Tibial nerve (tissue), 4 donors: ENCODE data around the gene KIAA1191. TPM values are rescaled to one million over a fixed set of nuclear protein-coding genes. Genes with fewer than 3 reads are reported as not detected.

Source experiments
- DNase-seq, 2 donors: peaks; one replicate each; pipeline ENCODE4 v3.0.0-alpha.2; 2019; ENCODE audit warnings: low spot score in 2 of 2
- H3K27ac ChIP-seq, 4 donors: fragments of 200-600 bp; sonication (generic) in 3 of 4; one replicate each; pipeline ENCODE4 v1.5.1; 2017 to 2019; ENCODE audit warnings: mild to moderate bottlenecking in 1 of 4
- H3K27me3 ChIP-seq, 2 donors: fragments of 200-600 bp; sonication (generic) in 1 of 2; one replicate each; pipeline versions ENCODE4 v1.5.1 to v1.6.0; 2017 to 2019
- H3K36me3 ChIP-seq, 3 donors: fragments of 200-600 bp; sonication (generic); one replicate each; pipeline ENCODE4 v1.5.1; 2018 to 2019
- H3K4me1 ChIP-seq, 4 donors: fragments of 200-600 bp; sonication (generic) in 3 of 4; one replicate each; pipeline ENCODE4 v1.5.1; 2017 to 2019
- H3K4me3 ChIP-seq, 4 donors: fragments of 200-600 bp; sonication (generic) in 3 of 4; one replicate each; pipeline ENCODE4 v1.5.1; 2017 to 2019; ENCODE audit warnings: mild to moderate bottlenecking in 1 of 4, moderate library complexity in 1 of 4
- H3K9me3 ChIP-seq, 4 donors: fragments of 200-600 bp; sonication (generic) in 3 of 4; one replicate each; pipeline ENCODE4 v1.5.1; 2017 to 2019
- CTCF ChIP-seq, 5 experiments: fragments of 200-600 bp in 3 of 5; fragments of 450-650 bp in 2 of 5; sonication (generic) in 3 of 5; IDR thresholded peaks; one replicate each; pipeline ENCODE4 v1.5.1; 2016 to 2019; ENCODE audit warnings: antibody characterized with exemption in 5 of 5, mild to moderate bottlenecking in 3 of 5, moderate library complexity in 2 of 5
- EP300 ChIP-seq, 2 donors: sonication (generic); formaldehyde crosslinking; IDR thresholded peaks; one replicate each; pipeline ENCODE4 v1.6.1; 2017; ENCODE audit warnings: antibody characterized with exemption in 2 of 2, mild to moderate bottlenecking in 1 of 2
- POLR2A ChIP-seq, 2 donors: fragments of 450-650 bp; IDR thresholded peaks; one replicate each; pipeline ENCODE4 v1.6.1; 2017; ENCODE audit warnings: antibody characterized with exemption in 2 of 2, mild to moderate bottlenecking in 2 of 2, moderate library complexity in 2 of 2
- WGBS, 2 donors: methylation state at CpG; one replicate each; pipeline ENCODE4 v1.1.5; 2018; 5-methylcytosine and 5-hydroxymethylcytosine counted together
- total RNA-seq, 4 donors: library from RNA; depleted of rRNA; stranded (reverse); fragments of >200 nt; gene quantifications; one replicate each; pipeline ENCODE4 v1.1.0, GENCODE V29; 2016

KIAA1191 gene
- total RNA-seq, 4 donors from 2014 or later, result 77.9 to 91.3 (median 90.0) TPM

- H3K4me3 ChIP-seq, result peak within 1 kb of the TSS; percentile 73 to 92 (median 76)
- peak within 1 kb of the TSS; percentile 71 to 98 (median 96) for H3K27ac ChIP-seq
- peak; percentile 99 to 100 for DNase-seq
- TF ChIP-seq EP300 (IDR thresholded peaks at IDR 0.05) (peak; percentile 65 to 94), POLR2A (IDR thresholded peaks at IDR 0.05) (peak; percentile 22 to 47), CTCF (IDR thresholded peaks at IDR 0.05) (peak in 2 of 5 experiments; percentile 59 to 67)
- peaks cover 0 to 35% (median 15%) of the 10 kb centered on the region in 4 donors for H3K4me1 ChIP-seq
- no peaks in the 10 kb centered on the region for H3K27me3 ChIP-seq
- no peaks in the 10 kb centered on the region for H3K9me3 ChIP-seq
- H3K36me3 ChIP-seq, result peaks cover 0 to 66% (median 12%) of the 10 kb centered on the region in 3 donors
- 1% methylated on average over 34 to 43 of the region's 47 CpGs for WGBS, 2 donors
Measured at GRCh38 chr5:176388444-176389134, 27.0 kb upstream of the KIAA1191 start, which contains the start of the genes HIGD2A and NOP16. Gene HIGD2A, plus strand, starts transcription at chr5:176388751. Its CDS starts 69 bp downstream, at chr5:176388820. Gene NOP16, minus strand, starts transcription at chr5:176388598. Its CDS starts 59 bp downstream, at chr5:176388539.

GRCh38 chr5:176388003-176388443, 26.5 kb upstream of the KIAA1191 start:
- Histone ChIP-seq H3K27me3 (no peaks in the 10 kb centered on the region), H3K36me3 (peaks cover 0 to 66% (median 18%) of the 10 kb centered on the region in 3 donors), H3K4me1 (peaks cover 0 to 35% (median 15%) of the 10 kb centered on the region in 4 donors), H3K9me3 (no peaks in the 10 kb centered on the region), H3K4me3 (peak overlapping the region; percentile 73 to 92 (median 76)), H3K27ac (peak overlapping the region in 3 of 4 donors; percentile 71 to 97 (median 95))
- TF ChIP-seq EP300 (IDR thresholded peaks at IDR 0.05) (no peak), POLR2A (IDR thresholded peaks at IDR 0.05) (no peak), CTCF (IDR thresholded peaks at IDR 0.05) (no peak)
- WGBS, 2 donors, result 0 to 1% methylated on average over 22 to 28 of the region's 29 CpGs
- no peak for DNase-seq

GRCh38 chr5:176387384-176387925, 25.9 kb upstream of the KIAA1191 start:
- TF ChIP-seq POLR2A (IDR thresholded peaks at IDR 0.05), result no peak
- no peak for TF ChIP-seq EP300 (IDR thresholded peaks at IDR 0.05)
- no peak for TF ChIP-seq CTCF (IDR thresholded peaks at IDR 0.05)
- Histone ChIP-seq H3K27ac (peak overlapping the region in 1 of 4 donors; percentile 95), H3K36me3 (peaks cover 0 to 66% (median 18%) of the 10 kb centered on the region in 3 donors), H3K27me3 (no peaks in the 10 kb centered on the region), H3K4me3 (peak overlapping the region; percentile 73 to 92 (median 76)), H3K9me3 (no peaks in the 10 kb centered on the region), H3K4me1 (peaks cover 0 to 35% (median 15%) of the 10 kb centered on the region in 4 donors)
- DNase-seq, result no peak
- WGBS, 2 donors, result 32 to 34% methylated on average over 8 of the region's 8 CpGs

- no peaks in the 10 kb centered on the region for H3K9me3 ChIP-seq
- 72 to 81% methylated on average over 1 of the region's 1 CpG for WGBS, 2 donors
- H3K27ac ChIP-seq, result no peak overlapping the region
- TF ChIP-seq POLR2A (IDR thresholded peaks at IDR 0.05) (no peak), CTCF (IDR thresholded peaks at IDR 0.05) (no peak), EP300 (IDR thresholded peaks at IDR 0.05) (no peak)
- H3K4me3 ChIP-seq, result no peak overlapping the region
- no peak for DNase-seq
- H3K27me3 ChIP-seq, result no peaks in the 10 kb centered on the region
- peaks cover 0 to 35% (median 15%) of the 10 kb centered on the region in 4 donors for H3K4me1 ChIP-seq
- peaks cover 0 to 65% (median 18%) of the 10 kb centered on the region in 3 donors for H3K36me3 ChIP-seq
Measured at GRCh38 chr5:176386491-176386890, 24.9 kb upstream of the KIAA1191 start.

GRCh38 chr5:176384991-176385390, 23.4 kb upstream of the KIAA1191 start:
- TF ChIP-seq EP300 (IDR thresholded peaks at IDR 0.05), result no peak
- TF ChIP-seq POLR2A (IDR thresholded peaks at IDR 0.05), result no peak
- TF ChIP-seq CTCF (IDR thresholded peaks at IDR 0.05), result no peak
- Histone ChIP-seq H3K27me3 (no peaks in the 10 kb centered on the region), H3K4me3 (no peak overlapping the region), H3K4me1 (peaks cover 0 to 29% (median 15%) of the 10 kb centered on the region in 4 donors), H3K36me3 (peaks cover 0 to 63% (median 18%) of the 10 kb centered on the region in 3 donors), H3K9me3 (no peaks in the 10 kb centered on the region), H3K27ac (no peak overlapping the region)
- WGBS, 2 donors, result 93 to 96% methylated on average over 12 of the region's 12 CpGs
- DNase-seq, result no peak
